HG03175 (cell line): ENCODE measurements around the gene PHKA2.

Source experiments
- ATAC-seq: cut with Tn5 transposase; IDR thresholded peaks from one replicate; pipeline ENCODE4 v1.9.1; 2021; ENCODE audit warnings: mild to moderate bottlenecking, moderate library complexity; ENCODE audit not compliant: unreplicated experiment

The PHKA2 gene

GRCh38 chrX:18891548-18891945 is 92.4 kb downstream of the PHKA2 start:
- no peak for ATAC-seq

- ATAC-seq = no peak
Measured at GRCh38 chrX:18890724-18891547, 93.0 kb downstream of the PHKA2 start.

- ATAC-seq = no peak
Measured at GRCh38 chrX:18890049-18890381, 93.9 kb downstream of the PHKA2 start.

DNA sequence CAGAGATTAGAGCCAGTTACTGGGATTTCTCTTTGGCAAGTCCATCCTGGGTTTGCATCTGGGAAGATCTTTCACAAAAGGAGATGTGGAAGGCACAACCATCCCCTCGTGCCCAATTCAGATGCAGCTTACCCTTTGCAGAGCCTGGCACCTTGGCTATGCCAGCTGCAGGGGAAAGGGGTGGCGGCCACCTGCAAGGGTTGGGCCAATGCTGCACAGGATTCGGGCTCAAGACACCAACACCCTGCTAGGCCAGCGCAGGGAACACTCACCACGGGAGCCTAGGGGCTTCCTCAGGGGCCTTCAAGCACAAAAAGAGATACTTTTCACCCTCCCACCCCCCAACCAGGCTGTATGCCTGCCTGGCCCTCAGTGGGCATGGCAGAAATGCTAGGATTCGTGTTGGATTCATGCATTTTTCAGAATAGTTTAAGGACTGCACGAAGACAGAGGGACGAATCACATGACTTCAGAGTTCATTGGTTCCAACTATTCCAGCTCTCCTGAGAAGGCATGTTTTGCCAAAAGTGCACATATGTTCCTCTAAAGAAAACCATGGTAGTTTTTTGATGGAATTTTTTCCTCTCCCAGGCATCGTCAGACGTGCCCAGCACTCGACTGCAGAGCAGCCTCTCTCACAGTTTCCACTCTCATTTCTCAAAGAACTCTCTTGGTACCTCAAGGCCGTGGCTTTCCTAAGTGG is 94.4 kb downstream of the PHKA2 start:
- ATAC-seq = no peak

GRCh38 chrX:18888281-18888680 is 95.6 kb downstream of the PHKA2 start:
- ATAC-seq = no peak

- no peak for ATAC-seq
Measured at GRCh38 chrX:18887825-18888212, 96.1 kb downstream of the PHKA2 start.

GRCh38 chrX:18887177-18887824 is 96.6 kb downstream of the PHKA2 start:
- no peak for ATAC-seq

DNA sequence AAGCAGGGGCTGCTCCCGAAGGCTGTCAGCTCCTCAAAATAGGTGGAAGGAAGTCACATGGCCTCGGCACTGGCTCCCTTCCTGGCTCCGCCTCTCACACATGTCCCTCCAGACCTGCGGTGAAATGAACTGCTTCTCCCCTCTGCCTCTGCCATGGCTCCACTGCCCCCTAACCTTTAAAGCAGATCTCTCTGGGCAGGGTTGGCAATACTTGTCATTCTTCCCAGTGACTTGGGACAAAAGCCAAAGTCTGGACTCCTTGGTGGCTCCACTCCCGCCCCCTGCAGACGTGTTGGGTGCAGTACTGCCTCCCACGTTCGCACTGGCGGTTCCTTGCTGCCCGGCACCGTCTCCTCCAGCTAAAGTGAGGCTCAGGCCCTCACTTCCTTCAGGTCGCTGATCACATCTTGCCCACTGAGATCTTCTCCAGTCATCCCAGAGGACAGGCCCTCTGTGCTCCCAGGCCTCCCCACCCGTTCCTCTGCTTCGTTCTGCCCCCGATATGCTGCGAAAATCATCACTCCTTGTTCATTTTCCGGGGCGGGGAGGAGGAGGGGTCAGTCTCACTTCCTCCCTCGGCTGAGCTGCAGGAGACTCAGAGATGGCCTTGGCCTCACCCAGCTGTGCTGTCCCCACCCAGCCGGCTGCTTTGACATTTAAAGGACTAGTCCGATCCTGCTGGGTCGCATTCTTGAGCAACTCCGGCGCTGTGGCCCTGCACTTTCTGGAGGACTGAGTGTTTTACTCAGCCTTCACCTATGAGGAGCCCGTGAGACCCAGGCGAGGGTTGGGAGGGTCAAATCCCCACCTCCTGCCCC is 97.4 kb downstream of the PHKA2 start:
- peak; percentile 78 for ATAC-seq

GRCh38 chrX:18886005-18886343 is 97.9 kb downstream of the PHKA2 start:
- peak; percentile 29 for ATAC-seq

GRCh38 chrX:18885328-18886004 is 98.4 kb downstream of the PHKA2 start:
- peak; percentile 21 for ATAC-seq

DNA sequence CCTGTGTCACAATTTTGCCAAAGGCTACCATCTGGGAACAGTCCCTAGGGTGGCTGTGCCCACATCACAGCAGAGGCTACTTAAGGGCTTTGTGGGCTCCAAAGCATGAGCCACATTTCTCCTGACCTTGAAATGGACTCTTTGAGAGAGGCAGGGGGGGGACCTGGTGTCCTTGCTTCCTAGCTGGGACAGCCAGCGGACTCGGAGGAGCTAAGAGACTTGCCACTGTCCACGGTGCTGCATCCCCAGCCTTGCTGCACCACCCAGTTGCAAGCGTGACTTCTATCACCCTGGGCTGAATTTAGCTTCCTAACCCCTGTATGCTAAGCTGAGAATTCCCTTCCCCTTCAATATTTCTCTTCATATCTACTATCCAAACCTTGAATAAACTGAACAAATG is 99.0 kb downstream of the PHKA2 start:
- no peak for ATAC-seq

DNA sequence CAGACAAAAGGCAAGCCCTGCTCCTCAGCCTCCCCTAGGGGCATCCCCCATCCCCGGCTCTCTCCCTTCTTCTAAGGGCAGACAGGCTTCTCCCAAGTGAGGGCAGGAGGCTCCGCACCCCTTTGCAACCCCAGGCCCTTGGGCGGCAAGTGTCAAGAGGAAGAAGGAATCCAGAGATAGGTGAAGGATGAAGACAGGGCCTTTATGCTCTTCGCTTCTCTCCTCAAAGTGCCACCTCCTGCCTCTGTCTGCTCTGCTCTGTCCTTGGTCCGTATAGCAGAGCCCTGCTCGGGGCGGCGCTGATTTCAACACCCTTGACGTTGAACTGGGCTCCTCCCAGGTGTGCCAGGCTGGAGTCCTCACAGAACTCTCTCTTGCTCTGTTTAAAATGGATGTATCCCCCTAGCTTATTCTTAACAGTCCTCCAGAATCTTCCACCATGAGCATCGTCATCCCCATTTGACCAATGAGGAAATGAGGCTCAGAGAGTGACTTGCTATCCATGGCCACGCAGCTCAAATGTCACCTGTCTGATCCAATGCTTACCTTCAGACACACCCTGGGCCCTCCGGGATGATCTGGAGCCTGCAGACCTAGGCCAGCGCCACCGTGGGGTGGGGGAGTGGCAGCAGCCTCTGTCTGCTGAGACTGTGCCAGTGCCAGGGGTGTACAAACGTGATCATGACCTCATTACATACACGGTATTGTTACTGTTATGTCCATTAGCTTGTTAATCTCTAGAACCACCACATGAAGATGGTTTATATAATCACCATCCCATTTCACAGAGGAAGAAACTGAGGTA is 99.8 kb downstream of the PHKA2 start:
- ATAC-seq = no peak

GRCh38 chrX:18883234-18883960 is 100.5 kb downstream of the PHKA2 start:
- no peak for ATAC-seq

- ATAC-seq = no peak
Measured at GRCh38 chrX:18879144-18879543, 104.8 kb downstream of the PHKA2 start.

- ATAC-seq = no peak
Measured at GRCh38 chrX:18877469-18877868, 106.4 kb downstream of the PHKA2 start.

- ATAC-seq = no peak
Measured at GRCh38 chrX:18875256-18875878, 108.5 kb downstream of the PHKA2 start.

DNA sequence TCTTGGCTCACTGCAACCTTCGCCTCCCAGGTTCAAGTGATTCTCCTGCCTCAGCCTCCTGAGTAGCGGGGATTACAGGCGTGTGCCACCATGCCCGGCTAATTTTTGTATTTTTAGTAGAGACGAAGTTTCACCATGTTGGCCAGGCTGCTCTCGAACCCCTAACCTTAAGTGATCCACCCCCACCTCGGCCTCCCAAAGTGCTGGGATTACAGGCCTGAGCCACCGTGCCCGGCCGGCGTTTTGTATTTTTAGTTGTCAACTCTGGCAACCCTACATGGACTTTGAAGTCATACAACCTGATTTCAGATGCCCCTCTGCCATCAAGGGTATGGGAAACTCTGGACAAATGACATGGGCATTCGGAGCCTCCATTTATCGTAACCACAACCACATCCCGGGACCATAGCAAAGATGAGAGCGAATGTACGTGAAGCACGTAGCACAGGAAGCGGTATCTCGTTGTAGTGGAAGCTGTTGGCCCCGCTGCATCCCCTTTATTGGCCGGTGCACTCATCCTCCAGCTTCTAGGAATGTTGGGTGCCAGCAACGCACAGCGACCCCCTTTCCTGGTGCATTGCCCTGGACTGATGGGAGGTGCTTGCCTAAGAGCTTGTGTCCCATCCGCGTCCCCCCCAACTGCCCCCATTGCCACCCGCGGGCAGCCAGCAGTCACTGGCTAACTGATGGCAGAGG is 109.2 kb downstream of the PHKA2 start:
- ATAC-seq = no peak

GRCh38 chrX:18873836-18874235 is 110.1 kb downstream of the PHKA2 start:
- ATAC-seq = no peak
